ENCODE data around the gene CALHM2.

GRCh38 chr10:103470761-103471653, 18.8 kb upstream of the CALHM2 start:
- TF ChIP-seq CTCF (IDR thresholded peaks at IDR 0.05) = no peak
- no peak for TF ChIP-seq FOXK1 (CRISPR knock-in tag; IDR thresholded peaks at IDR 0.05)
- TF ChIP-seq ZNF423 (CRISPR knock-in tag; IDR thresholded peaks at IDR 0.05) = no peak
- TF ChIP-seq USF2 (CRISPR knock-in tag; IDR thresholded peaks at IDR 0.05) = no peak
- no peak for TF ChIP-seq ATF3 (CRISPR knock-in tag; conservative IDR thresholded peaks at IDR 0.05)
- no peak for TF ChIP-seq FOXP4 (CRISPR knock-in tag; IDR thresholded peaks at IDR 0.05)
- TF ChIP-seq, protein P1, sequence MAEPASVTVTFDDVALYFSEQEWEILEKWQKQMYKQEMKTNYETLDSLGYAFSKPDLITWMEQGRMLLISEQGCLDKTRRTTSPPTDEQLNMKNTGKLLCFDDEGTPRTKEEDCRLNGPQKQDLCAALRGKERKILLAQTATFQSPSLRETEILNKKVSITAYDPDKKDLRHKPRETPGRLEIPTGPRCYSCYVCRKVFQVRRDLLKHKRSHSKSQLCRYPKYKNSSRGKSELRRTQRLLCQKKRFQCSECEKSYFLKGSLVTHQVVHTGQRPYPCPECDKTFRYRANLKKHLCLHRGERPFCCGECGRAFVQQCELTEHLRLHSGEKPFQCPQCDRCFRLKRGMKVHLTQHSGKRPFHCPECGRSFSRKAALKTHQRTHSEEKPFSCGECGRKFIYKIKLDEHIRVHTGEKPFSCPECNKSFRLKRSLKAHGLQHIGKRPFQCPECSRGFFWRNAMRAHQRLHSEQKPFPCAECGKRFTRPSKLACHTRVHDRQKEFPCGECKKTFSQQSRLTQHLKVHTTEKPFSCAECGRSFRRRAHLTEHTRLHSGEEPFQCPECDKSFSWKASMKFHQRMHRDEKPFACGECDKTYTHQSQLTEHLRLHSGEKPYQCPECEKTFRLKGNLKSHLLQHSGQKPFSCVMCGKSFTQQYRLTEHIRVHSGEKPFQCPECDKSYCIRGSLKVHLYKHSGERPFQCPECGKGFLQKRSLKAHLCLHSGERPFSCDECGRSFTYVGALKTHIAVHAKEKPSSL (CRISPR knock-in tag; conservative IDR thresholded peaks at IDR 0.05) = no peak
- no peak for TF ChIP-seq CBFB (CRISPR knock-in tag; IDR thresholded peaks at IDR 0.05; ENCODE audit: low read depth)
- TF ChIP-seq, protein P2, sequence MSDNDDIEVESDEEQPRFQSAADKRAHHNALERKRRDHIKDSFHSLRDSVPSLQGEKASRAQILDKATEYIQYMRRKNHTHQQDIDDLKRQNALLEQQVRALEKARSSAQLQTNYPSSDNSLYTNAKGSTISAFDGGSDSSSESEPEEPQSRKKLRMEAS (CRISPR knock-in tag; IDR thresholded peaks at IDR 0.05) = no peak
- TF ChIP-seq GABPB1 (CRISPR knock-in tag; IDR thresholded peaks at IDR 0.05) = no peak
- no peak for TF ChIP-seq NFYB (CRISPR knock-in tag; conservative IDR thresholded peaks at IDR 0.05; ENCODE audit: low read depth)
- TF ChIP-seq HMGXB4 (CRISPR knock-in tag; IDR thresholded peaks at IDR 0.05) = no peak
- TF ChIP-seq, protein P3, sequence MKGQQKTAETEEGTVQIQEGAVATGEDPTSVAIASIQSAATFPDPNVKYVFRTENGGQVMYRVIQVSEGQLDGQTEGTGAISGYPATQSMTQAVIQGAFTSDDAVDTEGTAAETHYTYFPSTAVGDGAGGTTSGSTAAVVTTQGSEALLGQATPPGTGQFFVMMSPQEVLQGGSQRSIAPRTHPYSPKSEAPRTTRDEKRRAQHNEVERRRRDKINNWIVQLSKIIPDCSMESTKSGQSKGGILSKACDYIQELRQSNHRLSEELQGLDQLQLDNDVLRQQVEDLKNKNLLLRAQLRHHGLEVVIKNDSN (CRISPR knock-in tag; IDR thresholded peaks at IDR 0.05) = no peak
